ENCODE results near the gene VASH1.

GRCh38 chr14:76742966-76743365 is 18.3 kb upstream of the VASH1 start:
- TF ChIP-seq CTCF (IDR thresholded peaks at IDR 0.05) (no peak), ZBTB33 (IDR thresholded peaks at IDR 0.05; ENCODE audit: borderline replicate concordance, low read depth) (no peak), SIN3A (IDR thresholded peaks at IDR 0.05; ENCODE audit: borderline replicate concordance, low read depth, low read length) (no peak), POLR2AphosphoS5 (IDR thresholded peaks at IDR 0.05; ENCODE audit: low read depth, low read length) (no peak), EZH2phosphoT487 (IDR thresholded peaks at IDR 0.05; ENCODE audit: borderline replicate concordance, low read depth) (no peak), GABPA (IDR thresholded peaks at IDR 0.05; ENCODE audit: low read depth) (no peak), CHD2 (IDR thresholded peaks at IDR 0.05; ENCODE audit: low read length, partially characterized antibody) (no peak), MAX (IDR thresholded peaks at IDR 0.05; ENCODE audit: low read depth) (no peak), USF2 (IDR thresholded peaks at IDR 0.05; ENCODE audit: borderline replicate concordance, low read depth, low read length) (no peak), RAD21 (IDR thresholded peaks at IDR 0.05; ENCODE audit: low read length) (no peak)

Measured in SK-N-SH (cell line).